HG02763 (cell line): ENCODE measurements around the gene DNAI4.
A peak's percentile ranks its signal among the peaks of the same experiment; 100 is the strongest.
"Not testable (repeated sequence)": the region's sequence is repeated elsewhere in the genome, so short reads cannot be mapped to it uniquely, and the experiment has no call there.

Experiments
- ATAC-seq: cut with Tn5 transposase; IDR thresholded peaks from one replicate; pipeline ENCODE4 v1.9.1; 2021; ENCODE audit warnings: mild to moderate bottlenecking, moderate library complexity; ENCODE audit not compliant: unreplicated experiment

DNAI4 gene, protein sequence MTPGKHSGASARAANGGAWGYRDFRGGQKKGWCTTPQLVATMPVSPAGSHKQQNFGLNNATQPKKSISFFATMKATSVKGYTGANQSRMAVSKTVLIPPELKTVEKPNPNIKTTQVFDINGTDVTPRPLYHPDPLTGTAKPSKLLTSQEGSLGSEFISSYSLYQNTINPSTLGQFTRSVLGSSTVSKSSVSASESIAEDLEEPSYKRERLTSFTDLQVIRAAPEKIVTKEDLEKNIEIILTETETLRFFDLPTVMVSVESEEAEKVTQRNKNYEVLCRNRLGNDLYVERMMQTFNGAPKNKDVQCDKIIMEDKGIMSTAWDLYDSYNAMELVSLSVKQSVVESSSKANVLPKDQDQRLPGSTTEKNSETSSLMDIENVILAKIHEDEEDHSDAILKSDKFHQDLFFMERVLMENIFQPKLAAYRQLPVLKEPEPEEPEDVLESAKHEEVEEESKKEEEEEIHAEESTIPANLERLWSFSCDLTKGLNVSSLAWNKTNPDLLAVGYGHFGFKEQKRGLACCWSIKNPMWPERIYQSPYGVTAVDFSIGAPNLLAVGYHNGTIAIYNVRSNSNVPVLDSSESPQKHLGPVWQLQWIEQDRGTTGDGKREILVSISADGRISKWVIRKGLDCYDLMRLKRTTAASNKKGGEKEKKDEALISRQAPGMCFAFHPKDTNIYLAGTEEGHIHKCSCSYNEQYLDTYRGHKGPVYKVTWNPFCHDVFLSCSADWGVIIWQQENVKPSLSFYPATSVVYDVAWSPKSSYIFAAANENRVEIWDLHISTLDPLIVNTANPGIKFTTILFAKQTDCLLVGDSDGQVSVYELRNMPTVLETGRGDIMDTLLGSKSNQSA

DNA sequence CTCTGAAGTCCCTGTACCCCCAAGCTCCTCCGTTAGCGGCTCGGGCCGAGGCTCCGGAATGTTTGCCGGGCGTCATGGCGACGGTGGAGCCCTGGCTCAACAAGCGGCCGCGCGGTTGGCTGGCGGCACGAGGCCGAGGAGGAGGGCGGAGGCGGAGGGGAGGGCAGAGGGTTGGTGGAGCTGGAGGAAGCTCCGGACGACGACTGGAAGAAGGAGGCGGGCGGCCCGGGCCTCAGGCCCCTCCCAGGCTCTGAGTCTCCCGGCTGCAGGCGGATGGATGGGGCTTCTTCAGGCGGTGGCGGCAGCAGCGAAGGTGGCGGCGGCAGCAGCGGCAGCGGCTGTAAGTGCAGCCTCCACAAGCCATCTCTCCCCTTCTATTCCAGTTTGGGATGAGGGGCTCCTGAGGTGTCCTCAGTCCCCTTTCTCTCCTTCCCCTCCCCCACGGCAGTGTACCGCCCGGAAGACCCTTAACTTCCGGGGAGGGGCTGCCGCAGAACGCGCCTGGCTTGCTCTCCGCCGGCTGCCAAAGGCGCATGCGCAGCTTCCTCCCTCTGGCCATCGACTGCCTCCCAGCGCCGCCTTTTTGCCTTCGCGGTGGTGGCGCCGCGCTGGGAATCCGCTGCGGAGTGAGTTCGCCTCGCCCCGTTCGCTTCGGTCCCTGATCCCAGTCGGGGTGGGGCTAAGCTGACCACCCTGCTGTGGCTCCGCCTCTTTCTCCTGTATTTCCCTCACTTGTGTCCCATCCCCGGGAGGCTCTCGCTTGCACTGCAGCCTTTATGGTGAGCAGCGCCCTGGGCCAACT is at the start of gene DNAI4, which contains the start of gene MIER1:
Gene DNAI4, minus strand, starts transcription at position 101 of the 802 bp plus-strand sequence. Its CDS starts 25 bp downstream, at position 76.
Gene MIER1, plus strand, starts transcription at position 235 of the 802 bp plus-strand sequence. Its CDS starts 39 bp downstream, at position 274.
- ATAC-seq, result peak; percentile 96

DNA sequence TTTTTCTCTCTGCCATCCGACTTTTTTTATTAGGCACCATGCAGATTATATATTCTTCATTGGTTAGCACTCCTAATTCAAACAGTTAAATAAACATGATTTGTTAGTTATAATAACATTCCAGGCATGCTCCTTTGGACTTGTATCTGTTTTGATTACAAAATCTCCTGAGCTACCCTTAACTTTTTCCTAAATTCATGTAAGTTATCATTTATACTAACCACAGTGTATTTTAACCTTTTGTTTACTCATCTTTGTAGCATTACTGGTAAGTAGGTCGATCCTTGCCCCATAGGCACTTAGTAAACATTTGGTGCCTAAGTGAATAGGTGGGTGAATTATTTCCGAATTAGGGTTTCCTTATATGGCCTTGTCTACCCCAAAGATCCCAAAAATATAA is 43.9 kb upstream of the DNAI4 start:
- ATAC-seq, result no peak

DNA sequence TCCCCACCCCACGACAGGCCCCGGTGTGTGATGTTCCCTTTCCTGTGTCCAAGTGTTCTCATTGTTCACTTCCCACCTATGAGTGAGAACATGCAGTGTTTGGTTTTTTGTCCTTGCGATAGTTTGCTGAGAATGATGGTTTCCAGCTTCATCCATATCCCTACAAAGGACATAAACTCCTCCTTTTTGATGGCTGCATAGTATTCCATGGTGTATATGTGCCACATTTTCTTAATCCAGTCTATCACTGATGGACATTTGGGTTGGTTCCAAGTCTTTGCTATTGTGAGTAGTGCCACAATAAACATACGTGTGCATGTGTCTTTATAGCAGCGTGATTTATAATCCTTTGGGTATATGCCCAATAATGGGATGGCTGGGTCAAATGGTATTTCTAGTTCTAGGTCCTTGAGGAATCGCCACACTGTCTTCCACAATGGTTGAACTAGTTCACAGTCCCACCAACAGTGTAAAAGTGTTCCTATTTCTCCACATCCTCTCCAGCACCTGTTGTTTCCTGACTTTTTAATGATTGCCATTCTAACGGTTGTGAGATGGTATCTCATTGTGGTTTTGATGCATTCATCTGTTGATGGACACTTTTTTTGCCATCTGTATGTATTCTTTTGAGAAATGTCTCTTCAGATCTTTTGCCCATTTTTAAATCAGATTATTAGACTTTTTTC is 41.7 kb upstream of the DNAI4 start:
- not testable (repeated sequence) for ATAC-seq

DNA sequence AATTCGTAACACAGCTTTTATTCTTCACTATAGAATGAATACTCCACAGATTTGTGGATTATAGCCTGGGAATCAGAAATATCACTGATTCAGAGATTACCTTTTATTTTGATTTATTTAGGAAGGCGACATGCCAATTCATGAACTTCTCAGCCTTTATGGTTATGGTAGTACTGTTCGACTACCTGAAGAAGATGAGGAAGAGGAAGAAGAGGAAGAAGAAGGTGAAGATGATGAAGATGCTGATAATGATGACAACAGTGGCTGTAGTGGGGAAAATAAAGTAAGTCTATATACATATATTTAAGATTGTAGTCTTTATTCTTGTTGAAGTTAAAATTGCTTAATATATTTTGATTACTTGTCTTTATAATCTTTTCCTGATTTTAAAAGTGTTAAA is 33.3 kb upstream of the DNAI4 start:
- ATAC-seq, result no peak

DNA sequence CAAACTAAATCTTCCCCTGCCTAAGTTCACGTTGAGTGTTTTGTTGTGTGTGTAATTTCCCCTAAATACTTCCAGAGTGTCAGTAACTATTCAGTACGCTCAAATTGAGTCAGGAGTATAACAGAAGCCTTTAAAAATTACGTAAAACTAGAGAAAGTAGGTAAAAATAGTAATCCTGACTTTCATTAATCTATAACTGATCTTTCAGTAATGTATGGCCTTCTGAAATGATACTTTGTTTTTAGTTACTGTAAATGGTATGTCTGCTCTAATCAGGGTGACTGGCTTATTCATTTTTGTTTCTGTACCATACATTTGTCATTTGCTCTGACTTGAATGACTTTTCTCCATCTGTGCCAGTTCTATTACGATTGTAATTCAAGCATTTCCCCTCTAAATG is 29.6 kb upstream of the DNAI4 start:
- no peak for ATAC-seq

DNA sequence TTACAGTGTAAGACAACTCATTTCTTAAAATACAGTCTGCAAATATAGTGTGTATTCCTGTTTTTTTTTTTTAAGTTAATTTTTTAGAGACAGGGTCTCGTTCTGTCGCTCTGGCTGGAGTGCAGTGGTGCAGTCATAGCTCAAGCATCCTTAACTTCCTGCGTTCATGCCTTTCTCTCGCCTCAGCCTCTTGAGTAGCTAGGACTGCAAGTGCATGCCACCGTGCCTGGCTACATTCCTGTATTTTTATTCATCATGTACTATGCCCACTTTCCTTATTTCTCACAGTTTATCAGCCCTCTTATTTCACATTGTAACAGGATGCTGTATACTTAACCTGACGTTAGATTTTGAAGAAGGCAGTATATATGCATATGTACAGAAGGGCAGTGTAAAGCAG is 26.9 kb upstream of the DNAI4 start:
- ATAC-seq, result no peak

DNA sequence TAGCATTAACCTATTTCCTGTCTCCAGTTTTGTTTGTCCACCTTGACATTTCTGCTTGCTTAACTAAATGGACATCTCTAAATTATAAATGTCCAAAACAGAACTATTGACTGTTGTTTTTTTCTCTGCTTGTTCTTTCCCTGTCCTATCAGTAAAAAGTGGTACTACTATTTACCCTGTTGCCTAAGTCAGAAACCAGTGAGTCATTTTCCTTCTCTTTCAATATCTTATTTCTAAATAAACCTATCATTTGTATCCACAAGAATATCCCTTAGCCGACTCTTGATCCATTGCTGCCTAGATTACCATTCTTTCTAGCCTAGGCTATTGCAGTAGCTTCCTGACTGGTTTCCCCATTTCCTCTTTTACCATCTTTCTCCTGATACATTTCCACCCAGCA is 22.6 kb upstream of the DNAI4 start:
- ATAC-seq, result no peak

DNA sequence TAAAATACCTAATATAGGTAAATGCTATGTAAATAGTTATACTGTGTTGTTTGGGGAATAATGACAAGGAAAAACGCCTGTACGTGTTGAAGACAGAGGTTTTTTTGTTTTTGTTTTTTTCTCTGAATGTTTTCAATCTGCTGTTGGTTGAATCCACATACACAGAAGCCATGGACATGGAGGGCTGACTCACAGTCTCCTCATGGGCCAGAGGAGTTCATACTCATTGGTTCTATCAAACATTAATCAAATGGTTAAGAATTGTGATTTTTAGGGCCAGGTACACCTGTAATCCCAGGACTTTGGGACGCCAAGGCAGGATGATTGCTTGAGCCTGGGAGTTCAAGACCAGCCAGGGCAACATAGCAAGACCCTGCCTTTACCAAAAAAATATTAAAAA is 20.7 kb upstream of the DNAI4 start:
- ATAC-seq, result no peak

DNA sequence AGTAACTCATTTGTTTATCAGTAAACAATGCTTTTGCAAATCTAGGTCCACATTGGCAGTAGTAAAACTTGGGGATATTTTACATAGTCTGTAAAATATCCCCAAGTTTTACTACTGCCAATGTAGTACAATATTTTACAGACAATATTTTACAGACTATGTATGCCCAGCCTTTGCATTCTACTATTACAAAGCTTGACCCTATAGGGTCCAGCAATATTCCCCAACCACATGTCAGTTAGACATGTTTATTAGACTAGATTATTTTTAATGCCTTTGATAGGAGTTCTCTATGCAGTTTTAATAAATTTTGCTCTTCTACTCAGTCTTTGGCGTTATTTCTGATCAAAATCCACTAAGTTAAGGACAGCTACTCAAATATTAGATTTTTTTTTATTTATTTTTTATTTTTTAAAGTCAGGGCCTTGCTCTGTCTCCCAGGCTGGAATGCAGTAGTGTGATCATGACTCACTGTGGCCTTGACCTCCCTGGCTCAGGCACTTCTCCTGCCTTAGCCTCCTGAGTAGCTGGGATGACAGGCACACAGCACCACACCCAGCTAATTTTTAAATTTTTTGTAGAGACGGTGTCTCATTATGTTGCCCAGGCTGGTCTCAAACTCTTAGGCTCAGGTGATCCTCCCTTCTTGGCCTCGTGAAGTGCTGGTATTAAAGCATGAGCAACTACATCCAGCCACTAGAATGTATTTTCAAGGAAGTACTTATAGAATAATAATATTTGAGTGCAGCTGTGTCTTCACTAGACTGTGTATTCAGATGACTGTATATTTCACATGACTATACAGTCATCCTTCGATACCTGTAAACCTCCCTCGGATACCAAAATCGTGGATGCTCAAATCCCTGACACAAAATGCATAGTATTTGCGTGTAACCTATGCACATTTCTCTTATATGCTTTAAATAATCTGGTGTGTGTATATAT is 19.9 kb upstream of the DNAI4 start:
- ATAC-seq, result no peak

DNA sequence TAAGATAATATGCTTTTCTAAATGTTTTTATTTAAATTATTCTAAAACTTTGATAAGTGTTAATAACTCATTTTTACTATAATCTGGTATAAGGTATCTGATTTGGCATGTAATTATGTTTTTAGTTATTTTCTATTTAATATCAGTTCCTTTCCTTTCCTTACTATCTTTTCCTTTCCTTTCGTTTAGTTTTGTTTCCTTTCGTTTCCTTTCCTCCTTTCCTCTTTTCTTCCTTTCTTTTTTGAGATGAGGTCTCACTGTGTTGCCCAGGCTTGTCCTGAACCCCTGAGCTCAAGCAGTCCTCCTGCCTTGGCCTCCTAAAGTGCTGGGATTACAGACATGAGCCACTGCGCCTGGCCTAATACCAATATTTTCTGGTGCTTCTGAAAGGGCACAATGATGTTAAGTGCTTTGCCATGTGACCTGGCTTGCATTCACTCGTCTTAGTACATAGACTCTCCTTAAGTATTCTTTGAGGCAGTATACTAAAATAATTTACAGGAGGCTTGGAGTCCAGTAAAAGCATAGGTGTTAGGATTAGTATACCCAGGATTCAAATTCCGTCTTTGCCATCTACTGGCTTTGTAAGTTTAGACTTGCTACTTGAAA is 18.8 kb upstream of the DNAI4 start:
- no peak for ATAC-seq

DNA sequence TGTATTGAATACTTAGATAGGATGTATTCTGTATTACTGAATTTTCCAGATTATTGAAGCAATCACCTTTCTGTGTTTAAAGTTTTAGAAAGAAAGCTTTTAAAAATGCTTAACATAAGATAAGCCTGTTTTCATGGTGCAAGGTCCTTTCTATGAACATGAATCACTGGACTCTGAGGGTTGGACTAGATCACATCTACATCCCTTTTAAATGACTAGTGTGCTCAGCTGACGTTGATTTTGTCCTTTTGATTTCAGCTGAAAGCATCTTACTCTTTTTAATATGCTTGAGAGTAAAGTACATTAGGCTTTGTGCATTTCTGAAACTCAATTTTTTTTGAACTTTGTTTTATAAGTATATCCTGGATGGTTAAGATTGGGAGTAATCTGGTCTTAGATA is 16.3 kb upstream of the DNAI4 start:
- ATAC-seq, result no peak

DNA sequence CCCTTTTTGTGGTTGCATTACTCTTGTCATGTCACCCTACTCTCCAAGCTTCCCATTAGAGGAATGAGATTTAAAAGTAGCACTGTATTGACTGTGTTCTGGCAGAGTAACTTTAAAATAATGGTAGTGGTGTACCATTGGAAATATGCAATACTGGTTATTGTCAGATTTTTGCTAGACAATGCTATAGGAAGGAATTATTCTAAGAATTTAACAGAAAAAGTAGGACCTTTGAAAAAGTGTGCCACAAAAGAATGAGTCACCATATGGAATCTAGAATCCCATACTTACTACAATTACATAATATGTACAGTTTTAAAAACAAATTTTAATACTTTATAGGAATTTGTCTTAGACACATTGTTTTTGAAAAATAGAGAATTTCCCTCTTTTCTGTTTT is 14.0 kb upstream of the DNAI4 start:
- no peak for ATAC-seq

DNA sequence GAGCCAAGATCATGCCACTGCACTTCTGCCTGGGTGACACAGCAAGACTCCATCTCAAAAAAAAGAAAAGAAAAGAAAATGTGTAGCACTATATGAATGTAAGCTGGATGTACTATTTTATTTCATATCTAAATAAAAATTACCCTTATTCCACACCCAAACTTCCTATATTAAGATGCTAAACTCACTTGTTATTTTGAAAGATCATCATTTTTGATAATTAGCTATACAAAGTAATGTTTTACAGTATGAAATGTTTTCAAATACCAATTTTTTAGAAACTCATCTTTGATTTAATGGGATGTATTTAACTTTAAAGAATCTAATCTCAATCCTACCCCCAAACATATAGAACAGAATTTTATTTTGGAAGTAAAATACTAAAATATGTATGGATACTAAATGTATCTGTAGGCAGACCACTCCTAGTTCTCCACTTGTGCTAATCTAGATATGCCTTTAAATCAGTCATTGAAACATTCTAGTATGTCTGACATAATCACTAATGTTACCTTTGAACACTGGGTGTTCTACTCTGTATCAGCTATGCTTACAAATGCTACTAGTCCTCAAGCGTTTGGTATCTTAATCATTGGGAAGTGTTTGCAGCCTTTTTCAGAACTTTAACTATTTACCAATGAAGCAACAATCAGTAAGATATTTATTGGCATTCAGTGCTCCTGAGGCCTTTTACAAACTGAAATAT is 13.0 kb upstream of the DNAI4 start:
- ATAC-seq, result no peak

DNA sequence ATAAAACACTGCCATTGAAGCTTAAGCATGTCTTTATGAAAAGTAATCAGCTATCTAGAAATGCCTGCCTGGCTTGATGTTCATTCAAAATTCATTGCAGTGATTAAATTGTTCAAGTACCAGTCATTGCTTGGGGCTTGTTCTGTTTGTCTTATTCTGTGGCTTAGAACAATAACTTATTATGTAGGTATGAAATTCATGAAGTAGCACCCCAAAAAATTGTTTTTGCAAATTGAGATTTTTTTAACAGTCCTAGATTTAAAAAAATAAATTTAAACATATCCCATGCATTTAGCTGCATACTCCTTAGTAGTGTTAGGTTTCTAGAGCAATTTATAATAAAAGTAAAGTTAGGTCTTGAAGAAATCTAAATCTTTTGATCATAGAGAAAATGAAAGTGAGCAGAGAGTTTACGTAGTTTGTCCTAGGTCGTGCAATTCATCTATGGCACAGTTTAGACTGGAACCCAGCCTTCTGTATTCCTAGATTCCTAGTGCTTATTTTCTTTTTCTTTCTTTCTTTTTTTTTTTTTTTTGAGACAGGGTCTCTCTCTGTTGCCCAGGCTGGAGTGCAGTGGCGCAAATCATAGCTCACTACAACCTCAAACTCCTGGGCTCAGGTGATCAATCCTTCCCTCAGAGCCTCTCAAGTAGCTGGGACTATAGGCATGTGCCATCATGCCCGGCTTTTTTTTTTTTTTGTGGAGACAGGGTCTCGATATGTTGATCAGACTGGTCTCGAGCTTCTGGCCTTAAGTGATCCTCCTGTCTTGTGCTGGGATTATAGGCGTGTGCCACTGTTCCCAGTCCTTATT is 9.4 kb upstream of the DNAI4 start:
- ATAC-seq, result no peak

DNA sequence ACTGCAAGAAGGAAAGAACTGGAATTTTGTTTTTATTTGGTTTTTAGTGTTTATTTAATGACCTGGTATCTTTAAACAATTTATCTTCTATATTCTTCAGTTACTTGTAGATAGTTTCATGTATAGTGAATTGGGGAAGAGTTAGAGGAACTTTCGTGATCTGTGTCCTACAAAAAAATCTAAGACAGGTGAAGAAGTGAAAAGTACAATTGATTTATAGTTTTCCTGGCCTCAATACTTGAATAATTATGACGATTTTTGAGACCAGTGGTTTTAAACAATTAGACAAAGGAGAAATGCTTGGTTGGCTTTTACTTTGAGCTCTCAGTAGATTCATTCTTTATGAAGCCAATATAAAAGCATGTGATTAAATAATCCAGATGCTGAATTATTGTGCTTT is 7.6 kb upstream of the DNAI4 start:
- ATAC-seq, result no peak

DNA sequence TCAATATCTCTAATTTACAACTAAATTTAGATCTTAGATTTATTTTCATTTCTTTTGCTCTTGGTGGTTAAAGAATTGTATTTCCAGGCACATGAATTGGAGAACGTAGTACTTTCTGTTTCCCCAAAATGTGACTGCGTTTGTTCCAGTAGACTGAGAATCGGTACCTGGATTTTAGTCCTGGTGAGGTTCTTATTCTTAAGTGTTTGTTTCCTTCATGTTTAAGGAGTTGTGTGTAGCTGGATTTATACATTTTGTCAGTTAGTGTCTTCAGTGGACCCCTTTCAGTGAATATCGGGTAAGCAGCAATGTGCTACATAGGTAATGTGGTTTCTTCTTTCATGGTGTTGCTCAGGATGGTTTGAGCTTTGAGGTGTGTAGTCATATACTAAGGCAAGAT is 6.9 kb upstream of the DNAI4 start:
- ATAC-seq, result no peak

DNA sequence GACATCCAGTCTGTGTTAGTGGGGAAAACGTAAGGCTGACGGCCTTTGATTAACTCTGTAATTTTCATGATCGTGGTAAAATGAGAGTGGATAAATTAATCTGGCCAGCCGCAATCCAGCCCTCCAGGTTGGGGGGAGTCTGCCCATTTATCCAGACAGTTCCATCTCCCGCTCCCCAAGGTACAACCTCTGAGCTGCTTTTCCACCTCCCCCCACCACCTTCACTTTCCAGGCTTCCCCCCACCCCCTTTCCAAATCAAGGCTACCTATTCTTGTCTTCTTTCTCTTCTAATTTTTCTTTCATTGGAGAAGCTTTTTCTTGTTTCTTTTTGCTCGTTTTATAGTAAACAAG is 6.1 kb upstream of the DNAI4 start:
- no peak for ATAC-seq
